ENCODE measurements around the gene THBS2. TPM values are rescaled to one million over a fixed set of nuclear protein-coding genes. Genes with fewer than 3 reads are reported as not detected.
"Not testable (repeated sequence)": the region's sequence is repeated elsewhere in the genome, so short reads cannot be mapped to it uniquely, and the experiment has no call there.

The THBS2 gene
- total RNA-seq, 1 donor from 2014 or later, result 0.13 TPM

DNA sequence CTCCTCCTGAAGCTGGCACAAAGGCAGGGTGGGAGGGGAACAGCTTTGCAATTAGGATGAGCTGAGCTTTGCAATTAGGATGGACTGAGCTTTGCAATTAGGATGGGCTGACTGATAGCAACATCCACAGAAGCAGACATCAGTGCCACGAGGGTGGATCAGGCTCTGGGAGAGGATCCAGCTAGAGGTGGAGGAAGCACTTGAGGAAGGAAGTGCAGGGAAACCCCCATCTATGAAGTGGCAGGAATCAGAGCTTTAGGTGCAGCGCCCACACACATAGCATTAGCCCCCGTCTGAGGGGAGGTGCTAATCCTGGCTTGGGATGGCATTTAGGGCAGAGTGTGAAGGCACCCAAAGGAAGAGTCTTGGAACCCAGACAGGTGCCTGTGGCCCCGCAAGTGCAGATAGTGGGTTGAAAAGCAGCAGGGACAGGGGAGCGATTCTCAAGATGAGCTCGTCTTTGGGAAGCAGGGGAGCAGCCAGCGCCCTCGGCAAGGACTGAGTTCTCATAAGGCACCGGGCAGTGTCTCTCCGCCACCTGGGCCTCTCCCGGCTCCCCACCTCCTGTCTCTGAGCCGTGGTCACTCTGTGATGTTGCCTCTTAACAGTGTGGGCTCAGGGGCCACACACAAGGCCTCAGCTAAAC, 12.0 kb upstream of the THBS2 start:
- Mint-ChIP-seq H3K27me3 (ENCODE audit: insufficient read depth, low read depth) (peaks cover 6% of the 10 kb centered on the region), H3K27ac (peak overlapping the region; percentile 66), H3K9me3 (peaks cover 5% of the 10 kb centered on the region), H3K4me1 (peaks cover 11% of the 10 kb centered on the region), H3K4me3 (no peak overlapping the region), H3K36me3 (no peaks in the 10 kb centered on the region)
- H4K20me1 ChIP-seq (ENCODE audit: low read depth), result no peaks in the 10 kb centered on the region
- peaks cover 3% of the 10 kb centered on the region for H3K4me1 ChIP-seq
- TF ChIP-seq CTCF (IDR thresholded peaks at IDR 0.05), result no peak
- no peak for TF ChIP-seq EZH2phosphoT487 (IDR thresholded peaks at IDR 0.05)
- TF ChIP-seq EZH2 (IDR thresholded peaks at IDR 0.05), result no peak
- no peak overlapping the region for H3K4me2 ChIP-seq
- H3K27me3 ChIP-seq, result no peaks in the 10 kb centered on the region
- no peaks in the 10 kb centered on the region for H3K79me2 ChIP-seq (ENCODE audit: low read depth)
- H3K27ac ChIP-seq, result no peak overlapping the region
- no peak overlapping the region for H2AFZ ChIP-seq (replicated peaks)
- H3K36me3 ChIP-seq, result no peaks in the 10 kb centered on the region
- no peak for DNase-seq (ENCODE audit: low spot score)
- H3K9ac ChIP-seq, result no peak overlapping the region
- H3F3A ChIP-seq (ENCODE audit: low read depth), result peaks cover 3% of the 10 kb centered on the region
- no peak overlapping the region for H3K4me3 ChIP-seq
- H3K9me3 ChIP-seq (ENCODE audit: low read depth), result no peaks in the 10 kb centered on the region

- Histone ChIP-seq H3K4me2 (no peak overlapping the region), H3K4me1 (no peaks in the 10 kb centered on the region), H3K27ac (no peak overlapping the region), H2AFZ (replicated peaks) (no peak overlapping the region), H3K9ac (no peak overlapping the region), H3F3A (ENCODE audit: low read depth) (no peaks in the 10 kb centered on the region), H3K79me2 (ENCODE audit: low read depth) (no peaks in the 10 kb centered on the region), H3K27me3 (no peaks in the 10 kb centered on the region), H3K4me3 (no peak overlapping the region), H3K9me3 (ENCODE audit: low read depth) (no peaks in the 10 kb centered on the region), H4K20me1 (ENCODE audit: low read depth) (no peaks in the 10 kb centered on the region), H3K36me3 (no peaks in the 10 kb centered on the region)
- Mint-ChIP-seq H3K4me3 (no peak overlapping the region), H3K9me3 (peaks cover 5% of the 10 kb centered on the region), H3K27ac (peak overlapping the region; percentile 30), H3K27me3 (ENCODE audit: insufficient read depth, low read depth) (peaks cover 6% of the 10 kb centered on the region), H3K36me3 (no peaks in the 10 kb centered on the region), H3K4me1 (peaks cover 11% of the 10 kb centered on the region)
- TF ChIP-seq EZH2 (IDR thresholded peaks at IDR 0.05), result no peak
- TF ChIP-seq CTCF (IDR thresholded peaks at IDR 0.05), result no peak
- DNase-seq (ENCODE audit: low spot score), result no peak
Measured at GRCh38 chr6:169263836-169264608, 10.4 kb upstream of the THBS2 start.

DNA sequence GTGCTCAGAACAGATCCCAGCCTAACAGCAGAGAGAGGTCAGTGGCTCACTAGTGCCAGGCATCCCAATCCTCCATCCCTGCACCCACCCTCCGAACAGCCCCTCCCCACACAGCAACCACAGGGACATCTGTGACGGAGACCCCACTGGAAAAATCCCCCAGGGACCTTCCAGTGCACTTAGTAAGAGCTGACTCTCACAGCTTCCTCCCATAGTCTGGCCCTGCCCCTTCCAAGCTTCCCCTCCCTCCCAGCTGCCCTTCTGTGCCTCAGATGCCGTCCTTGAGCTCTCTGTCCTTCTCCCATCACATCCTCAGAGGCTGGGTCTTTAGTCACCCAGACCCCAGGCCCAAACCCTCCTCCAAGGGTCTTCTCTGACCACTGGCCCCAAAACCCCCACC, 9.7 kb upstream of the THBS2 start:
- Histone ChIP-seq H3K27me3 (no peaks in the 10 kb centered on the region), H3K4me3 (no peak overlapping the region), H3F3A (ENCODE audit: low read depth) (no peaks in the 10 kb centered on the region), H3K9me3 (ENCODE audit: low read depth) (no peaks in the 10 kb centered on the region), H3K4me1 (no peaks in the 10 kb centered on the region), H3K9ac (no peak overlapping the region), H3K27ac (no peak overlapping the region), H2AFZ (replicated peaks) (no peak overlapping the region), H3K36me3 (no peaks in the 10 kb centered on the region), H3K4me2 (no peak overlapping the region), H4K20me1 (ENCODE audit: low read depth) (no peaks in the 10 kb centered on the region), H3K79me2 (ENCODE audit: low read depth) (no peaks in the 10 kb centered on the region)
- DNase-seq (ENCODE audit: low spot score), result no peak
- peak overlapping the region; percentile 30 for H3K27ac Mint-ChIP-seq
- H3K36me3 Mint-ChIP-seq, result no peaks in the 10 kb centered on the region
- peaks cover 8% of the 10 kb centered on the region for H3K4me1 Mint-ChIP-seq
- no peak overlapping the region for H3K4me3 Mint-ChIP-seq
- TF ChIP-seq EZH2 (IDR thresholded peaks at IDR 0.05) (no peak), CTCF (IDR thresholded peaks at IDR 0.05) (no peak), EZH2phosphoT487 (IDR thresholded peaks at IDR 0.05) (no peak)
- H3K9me3 Mint-ChIP-seq, result peaks cover 2% of the 10 kb centered on the region
- H3K27me3 Mint-ChIP-seq (ENCODE audit: insufficient read depth, low read depth), result peaks cover 8% of the 10 kb centered on the region

DNA sequence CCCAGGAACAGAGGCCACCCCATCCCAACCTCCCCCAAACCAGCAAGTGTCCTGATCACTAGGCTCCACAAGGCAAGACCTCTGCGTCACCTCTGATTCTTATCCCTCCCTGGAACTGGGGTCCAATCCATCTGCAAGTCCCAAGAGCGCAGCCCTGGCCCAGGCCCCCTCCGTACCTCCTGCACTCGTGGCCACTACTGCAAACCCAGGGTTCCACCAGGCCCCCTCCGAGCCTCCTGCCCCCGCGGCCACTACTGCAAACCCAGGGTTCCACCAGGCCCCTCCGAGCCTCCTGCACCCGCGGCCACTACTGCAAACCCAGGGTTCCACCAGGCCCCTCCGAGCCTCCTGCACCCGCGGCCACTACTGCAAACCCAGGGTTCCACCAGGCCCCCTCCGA, 9.0 kb upstream of the THBS2 start:
- not testable (repeated sequence) for H3K9me3 ChIP-seq (ENCODE audit: low read depth); H3K4me3 Mint-ChIP-seq; H3K9ac ChIP-seq; H4K20me1 ChIP-seq (ENCODE audit: low read depth); H3K4me1 Mint-ChIP-seq; H3K27ac ChIP-seq; H2AFZ ChIP-seq (replicated peaks); H3K36me3 ChIP-seq; H3K79me2 ChIP-seq (ENCODE audit: low read depth); H3K27ac Mint-ChIP-seq; H3K4me3 ChIP-seq; H3K4me2 ChIP-seq; H3K4me1 ChIP-seq; H3K27me3 Mint-ChIP-seq (ENCODE audit: insufficient read depth, low read depth); DNase-seq (ENCODE audit: low spot score); H3K9me3 Mint-ChIP-seq; H3K36me3 Mint-ChIP-seq; H3K27me3 ChIP-seq; H3F3A ChIP-seq (ENCODE audit: low read depth)
